Endothelial cell of umbilical vein (primary cell): Measurements from ENCODE around the gene GTF2A2. TPM values are rescaled to one million over a fixed set of nuclear protein-coding genes. Genes with fewer than 3 reads are reported as not detected.
A peak's percentile ranks its signal among the peaks of the same experiment; 100 is the strongest.

ENCODE experiments used
- BruUV-seq: library from RNA; stranded (reverse); fragments of 400-500 nt; replicated peaks from 2 replicates; lab custom pipeline; 2021; lab: Mats Ljungman, UMichigan
- CTCF ChIA-PET: fragments of 300-600, 350-600 bp; sonication (Branson Sonifier 250); formaldehyde crosslinking; loops from one replicate; lab custom pipeline; 2021; ENCODE audit warnings: antibody characterized with exemption, inconsistent platforms; lab: Charles Lee
- POLR2A ChIA-PET: fragments of 300-600, 350-600 bp; sonication (Branson Sonifier 250); formaldehyde crosslinking; loops from one replicate; lab custom pipeline; 2021; ENCODE audit warnings: antibody characterized with exemption, inconsistent platforms; lab: Charles Lee
- DNase-seq: peaks from one replicate; pipeline ENCODE4 v3.0.0-alpha.2; 2011; ENCODE audit warnings: low read depth, low spot score
- FAIRE-seq: peaks from 2 replicates; lab custom pipeline; 2011; peaks lifted over from hg19 to GRCh38; lab: Jason Lieb, UNC
- H2AFZ ChIP-seq: 2 replicates; pipeline ENCODE4 v1.6.0; 2012; ENCODE audit warnings: low read depth, low read length, control low read depth, inconsistent platforms
- H3K27ac ChIP-seq: 2 replicates; pipeline ENCODE4 v1.5.1; 2011; ENCODE audit warnings: low read depth, mild to moderate bottlenecking, control low read depth, low read length, moderate library complexity; ENCODE audit not compliant: insufficient read depth
- H3K27me3 ChIP-seq, 2 experiments: 2 replicates each; pipeline versions ENCODE4 v1.6.0 to v1.6.1; 2011; ENCODE audit warnings: low read length in 2 of 2, mixed read lengths in 1 of 2; ENCODE audit not compliant: control insufficient read depth in 2 of 2, insufficient read depth in 2 of 2
- H3K36me3 ChIP-seq, 2 experiments: 2 replicates in 1 of 2; 3 replicates in 1 of 2; pipeline ENCODE4 v1.5.1; 2011; ENCODE audit warnings: low read length in 2 of 2, mild to moderate bottlenecking in 1 of 2, moderate library complexity in 1 of 2; ENCODE audit not compliant: control insufficient read depth in 2 of 2, insufficient read depth in 2 of 2; ENCODE audit errors: extremely low read depth in 1 of 2
- H3K4me1 ChIP-seq: 3 replicates; pipeline ENCODE4 v1.5.1; 2011; ENCODE audit warnings: mild to moderate bottlenecking, low read length; ENCODE audit not compliant: control insufficient read depth, insufficient read depth; ENCODE audit errors: extremely low read depth
- H3K4me2 ChIP-seq: 2 replicates; pipeline ENCODE4 v1.6.1; 2011; ENCODE audit warnings: low read length, control low read depth, mixed read lengths; ENCODE audit not compliant: insufficient read depth
- H3K4me3 ChIP-seq, 3 experiments: fragments of 200-600 bp in 1 of 3; sonication (generic), shearing (Covaris generic) in 1 of 3; replicated peaks in 1 of 3; 2 replicates each; pipeline ENCODE4 v1.5.1; 2011 to 2016; ENCODE audit warnings: control low read depth in 3 of 3, low read length in 3 of 3, mild to moderate bottlenecking in 2 of 3, inconsistent platforms in 1 of 3, low read depth in 1 of 3, moderate library complexity in 1 of 3; ENCODE audit not compliant: insufficient read depth in 1 of 3
- H3K79me2 ChIP-seq: 2 replicates; pipeline ENCODE4 v1.6.0; 2012; ENCODE audit warnings: low read length, inconsistent platforms; ENCODE audit not compliant: control insufficient read depth, insufficient read depth
- H3K9ac ChIP-seq: replicated peaks from 2 replicates; pipeline ENCODE3; 2011; ENCODE audit warnings: low read length, control low read depth; ENCODE audit not compliant: insufficient read depth; ENCODE audit errors: extremely low read depth
- H3K9me1 ChIP-seq: replicated peaks from 3 replicates; pipeline ENCODE4 v1.6.0; 2011; ENCODE audit warnings: mild to moderate bottlenecking, low read length; ENCODE audit not compliant: control insufficient read depth, insufficient read depth; ENCODE audit errors: extremely low read depth
- H3K9me3 ChIP-seq: replicated peaks from 2 replicates; pipeline ENCODE4 v1.5.1; 2012; ENCODE audit warnings: low read length, inconsistent platforms; ENCODE audit not compliant: control insufficient read depth, insufficient read depth
- H4K20me1 ChIP-seq: replicated peaks from 2 replicates; pipeline ENCODE3; 2011; ENCODE audit warnings: mild to moderate bottlenecking, low read length; ENCODE audit not compliant: control insufficient read depth, insufficient read depth; ENCODE audit errors: extremely low read depth
- CTCF ChIP-seq, 2 donors: IDR thresholded peaks; 1 replicate in 1 of 2; 2 replicates in 1 of 2; pipeline ENCODE4 v1.5.1; 2011; ENCODE audit warnings: low read length in 2 of 2, mild to moderate bottlenecking in 2 of 2, moderate library complexity in 2 of 2, control low read depth in 1 of 2, inconsistent platforms in 1 of 2, low read depth in 1 of 2; ENCODE audit not compliant: insufficient read depth in 1 of 2; ENCODE audit errors: extremely low read depth in 1 of 2
- EZH2 ChIP-seq: IDR thresholded peaks from 2 replicates; pipeline ENCODE4 v1.6.1; 2012; ENCODE audit warnings: borderline replicate concordance, low read depth, mild to moderate bottlenecking, moderate library complexity, low read length, inconsistent platforms; ENCODE audit not compliant: severe bottlenecking
- FOS ChIP-seq: IDR thresholded peaks from 2 replicates; pipeline ENCODE4 v1.6.1; 2011; ENCODE audit warnings: mild to moderate bottlenecking, low read length, moderate library complexity, borderline replicate concordance; ENCODE audit not compliant: insufficient read depth
- GATA2 ChIP-seq: IDR thresholded peaks from 2 replicates; pipeline ENCODE4 v1.7.0; 2011; ENCODE audit warnings: low read depth, mild to moderate bottlenecking, moderate library complexity, mixed read lengths, low read length; ENCODE audit not compliant: insufficient read length, insufficient read depth
- MAX ChIP-seq: IDR thresholded peaks from 2 replicates; pipeline ENCODE4 v1.6.1; 2011; ENCODE audit not compliant: insufficient read depth, insufficient read length
- MYC ChIP-seq: IDR thresholded peaks from one replicate; pipeline ENCODE4 v1.6.1; 2011; ENCODE audit warnings: mild to moderate bottlenecking, low read depth, low read length
- POLR2A ChIP-seq: IDR thresholded peaks from 2 replicates; pipeline ENCODE4 v1.6.1; 2012; ENCODE audit warnings: low read depth, mild to moderate bottlenecking, control low read depth, low read length
- POLR2AphosphoS5 ChIP-seq: IDR thresholded peaks from 2 replicates; pipeline ENCODE4 v1.6.1; 2012; ENCODE audit warnings: low read depth, mild to moderate bottlenecking, control low read depth, low read length, moderate library complexity; ENCODE audit not compliant: insufficient read depth
- dilution Hi-C: fragments of 300-500 bp; cut with MboI; formaldehyde crosslinking; loops from one replicate; pipeline ENCODE4 v1.15.0; 2019; ENCODE audit warnings: low sequenced_read_pairs; ENCODE audit not compliant: extremely low pct_ligation_motif_present
- intact Hi-C: fragments of 100-400 bp; cut with micrococcal nuclease; formaldehyde crosslinking; loops from one replicate; pipeline ENCODE4 v1.10.0; 2022
- polyA plus RNA-seq, 4 experiments: library from polyadenylated mRNA; depleted of rRNA in 3 of 4; stranded (reverse) in 3 of 4; unstranded in 1 of 4; fragments of >200 nt; gene quantifications; 2 replicates each; pipeline versions ENCODE4 v1.2.1 to v1.2.3, GENCODE V29; 2011 to 2012; ENCODE audit warnings: missing spikeins in 1 of 4
- total RNA-seq: library from RNA; stranded (reverse); gene quantifications from 2 replicates; pipeline ENCODE4 v1.2.3, GENCODE V29; 2021

GTF2A2 gene
- total and polyA plus RNA-seq, 2 donors (not counting 3 experiments of a cell fraction or from before 2014, with no cell fraction given) = 67.9 to 128 TPM

- POLR2A ChIA-PET = interaction anchor here (1.6 kb wide), 1 partner anchor 30 kb away, joined by 4 read pairs; the partner anchor contains the start of gene GTF2A2
- Histone ChIP-seq H3K27ac (peak overlapping the region; percentile 100), H3K4me1 (peaks cover 48% of the 10 kb centered on the region), H3K4me3 (peak overlapping the region; percentile 66 to 100 (median 100)), H3K36me3 (no peaks in the 10 kb centered on the region), H3K9ac (peak overlapping the region; percentile 100), H3K4me2 (peak overlapping the region; percentile 97), H3K27me3 (no peaks in the 10 kb centered on the region), H2AFZ (no peak overlapping the region), H3K9me1 (no peaks in the 10 kb centered on the region), H3K79me2 (peaks cover 59% of the 10 kb centered on the region), H4K20me1 (no peaks in the 10 kb centered on the region), H3K9me3 (no peaks in the 10 kb centered on the region)
- no TSS peak for BruUV-seq
- FAIRE-seq = peak; percentile 77
- DNase-seq = peak; percentile 61
- intact Hi-C loops (loop anchor here (2.0 to 5.0 kb wide), 3 partner anchors 683 to 789 kb away; partner anchors contain the start of genes ANXA2 and ICE2), dilution Hi-C loops (no loop called here)
- CTCF ChIA-PET = no interaction called here
- peak; percentile 39 for TF ChIP-seq FOS
- no peak for TF ChIP-seq CTCF (IDR thresholded peaks at IDR 0.05; ENCODE audit: extremely low read depth in 1 of 2, insufficient read depth in 1 of 2, low read depth in 1 of 2, low read length in 2 of 2)
Observed at GRCh38 chr15:59687836-59688235, 30.5 kb upstream of the GTF2A2 start.

GRCh38 chr15:59686389-59686788 lies 29.1 kb upstream of the GTF2A2 start:
- Histone ChIP-seq H3K9me1 (no peaks in the 10 kb centered on the region), H3K4me1 (peaks cover 48% of the 10 kb centered on the region), H3K9ac (no peak overlapping the region), H3K4me3 (peak overlapping the region in 1 of 3 experiments; percentile 16), H3K79me2 (peaks cover 71% of the 10 kb centered on the region), H2AFZ (no peak overlapping the region), H3K4me2 (peak overlapping the region; percentile 81), H3K36me3 (peaks cover 0 to under 1% of the 10 kb centered on the region in 2 experiments), H3K27me3 (no peaks in the 10 kb centered on the region), H3K9me3 (no peaks in the 10 kb centered on the region), H3K27ac (peak overlapping the region; percentile 59), H4K20me1 (no peaks in the 10 kb centered on the region)
- no peak for FAIRE-seq
- no peak for DNase-seq
- dilution Hi-C loops = no loop called here
- no peak for TF ChIP-seq MAX
- TF ChIP-seq POLR2AphosphoS5 = no peak
- no peak for TF ChIP-seq FOS
- no peak for TF ChIP-seq POLR2A
- TF ChIP-seq MYC = no peak
- TF ChIP-seq EZH2 = no peak
- no peak for TF ChIP-seq GATA2
- no peak for TF ChIP-seq CTCF (IDR thresholded peaks at IDR 0.05; ENCODE audit: extremely low read depth in 1 of 2, insufficient read depth in 1 of 2, low read depth in 1 of 2, low read length in 2 of 2)
- CTCF ChIA-PET = no interaction called here
- intact Hi-C loops = loop anchor here (5.0 kb wide), 2 partner anchors 711 to 791 kb away; partner anchors contain the start of genes ANXA2 and ICE2
- no TSS peak for BruUV-seq
- POLR2A ChIA-PET = no interaction called here
